HG03108 (cell line): ENCODE measurements around the gene NOL4L.
"Not testable (repeated sequence)": the region's sequence is repeated elsewhere in the genome, so short reads cannot be mapped to it uniquely, and the experiment has no call there.

ENCODE experiments used
- ATAC-seq: cut with Tn5 transposase; IDR thresholded peaks from one replicate; pipeline ENCODE4 v1.9.1; 2021; ENCODE audit warnings: moderate library complexity; ENCODE audit not compliant: unreplicated experiment

Gene NOL4L

DNA sequence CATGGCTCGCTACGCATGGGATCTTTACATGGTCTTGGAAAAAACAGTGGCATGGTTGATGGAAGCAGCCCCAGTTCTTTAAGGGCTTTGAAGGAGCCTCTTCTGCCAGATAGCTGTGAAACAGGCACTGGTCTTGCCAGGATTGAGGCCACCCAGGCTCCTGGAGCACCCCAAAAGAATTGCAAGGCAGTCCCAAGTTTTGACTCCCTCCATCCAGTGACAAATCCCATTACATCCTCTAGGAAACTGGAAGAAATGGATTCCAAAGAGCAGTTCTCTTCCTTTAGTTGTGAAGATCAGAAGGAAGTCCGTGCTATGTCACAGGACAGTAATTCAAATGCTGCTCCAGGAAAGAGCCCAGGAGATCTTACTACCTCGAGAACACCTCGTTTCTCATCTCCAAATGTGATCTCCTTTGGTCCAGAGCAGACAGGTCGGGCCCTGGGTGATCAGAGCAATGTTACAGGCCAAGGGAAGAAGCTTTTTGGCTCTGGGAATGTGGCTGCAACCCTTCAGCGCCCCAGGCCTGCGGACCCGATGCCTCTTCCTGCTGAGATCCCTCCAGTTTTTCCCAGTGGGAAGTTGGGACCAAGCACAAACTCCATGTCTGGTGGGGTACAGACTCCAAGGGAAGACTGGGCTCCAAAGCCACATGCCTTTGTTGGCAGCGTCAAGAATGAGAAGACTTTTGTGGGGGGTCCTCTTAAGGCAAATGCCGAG is 148.8 kb downstream of the NOL4L start:
- ATAC-seq, result no peak

DNA sequence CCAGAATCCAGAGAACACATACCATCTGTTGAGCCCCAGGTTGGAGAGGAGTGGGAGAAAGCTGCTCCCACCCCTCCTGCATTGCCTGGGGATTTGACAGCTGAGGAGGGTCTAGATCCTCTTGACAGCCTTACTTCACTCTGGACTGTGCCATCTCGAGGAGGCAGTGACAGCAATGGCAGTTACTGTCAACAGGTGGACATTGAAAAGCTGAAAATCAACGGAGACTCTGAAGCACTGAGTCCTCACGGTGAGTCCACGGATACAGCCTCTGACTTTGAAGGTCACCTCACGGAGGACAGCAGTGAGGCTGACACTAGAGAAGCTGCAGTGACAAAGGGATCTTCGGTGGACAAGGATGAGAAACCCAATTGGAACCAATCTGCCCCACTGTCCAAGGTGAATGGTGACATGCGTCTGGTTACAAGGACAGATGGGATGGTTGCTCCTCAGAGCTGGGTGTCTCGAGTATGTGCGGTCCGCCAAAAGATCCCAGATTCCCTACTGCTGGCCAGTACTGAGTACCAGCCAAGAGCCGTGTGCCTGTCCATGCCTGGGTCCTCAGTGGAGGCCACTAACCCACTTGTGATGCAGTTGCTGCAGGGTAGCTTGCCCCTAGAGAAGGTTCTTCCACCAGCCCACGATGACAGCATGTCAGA is 149.6 kb downstream of the NOL4L start:
- ATAC-seq, result no peak

DNA sequence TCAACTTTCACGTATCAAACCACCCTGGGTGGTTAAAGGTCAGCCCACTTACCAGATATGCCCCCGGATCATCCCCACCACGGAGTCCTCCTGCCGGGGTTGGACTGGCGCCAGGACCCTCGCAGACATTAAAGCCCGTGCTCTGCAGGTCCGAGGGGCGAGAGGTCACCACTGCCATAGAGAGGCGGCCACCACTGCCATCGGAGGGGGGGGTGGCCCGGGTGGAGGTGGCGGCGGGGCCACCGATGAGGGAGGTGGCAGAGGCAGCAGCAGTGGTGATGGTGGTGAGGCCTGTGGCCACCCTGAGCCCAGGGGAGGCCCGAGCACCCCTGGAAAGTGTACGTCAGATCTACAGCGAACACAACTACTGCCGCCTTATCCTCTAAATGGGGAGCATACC is 150.7 kb downstream of the NOL4L start:
- ATAC-seq, result no peak

- no peak for ATAC-seq
Observed at GRCh38 chr20:32433311-32434021, 151.7 kb downstream of the NOL4L start.

- ATAC-seq, result no peak
Observed at GRCh38 chr20:32432277-32432676, 152.9 kb downstream of the NOL4L start.

GRCh38 chr20:32431457-32431856 is 153.7 kb downstream of the NOL4L start:
- ATAC-seq, result no peak

- no peak for ATAC-seq
Observed at GRCh38 chr20:32429745-32430360, 155.3 kb downstream of the NOL4L start.

- no peak for ATAC-seq
Observed at GRCh38 chr20:32429343-32429742, 155.8 kb downstream of the NOL4L start.

DNA sequence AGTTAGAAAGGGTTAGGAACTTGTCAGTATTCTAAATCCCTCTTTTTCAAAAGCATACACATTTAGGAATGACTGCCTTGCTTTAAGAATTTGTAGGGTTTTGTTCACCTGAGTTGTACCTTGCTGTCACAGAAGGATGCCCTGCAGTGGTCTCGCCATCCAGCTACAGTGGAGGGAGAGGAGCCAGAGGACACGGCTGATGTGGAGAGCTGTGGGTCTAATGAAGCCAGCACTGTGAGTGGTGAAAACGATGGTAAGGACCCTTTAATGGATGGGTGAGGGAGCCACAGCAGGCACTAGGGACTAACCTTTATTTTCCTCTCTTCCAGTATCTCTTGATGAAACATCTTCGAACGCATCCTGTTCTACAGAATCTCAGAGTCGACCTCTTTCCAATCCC is 157.1 kb downstream of the NOL4L start:
- no peak for ATAC-seq

DNA sequence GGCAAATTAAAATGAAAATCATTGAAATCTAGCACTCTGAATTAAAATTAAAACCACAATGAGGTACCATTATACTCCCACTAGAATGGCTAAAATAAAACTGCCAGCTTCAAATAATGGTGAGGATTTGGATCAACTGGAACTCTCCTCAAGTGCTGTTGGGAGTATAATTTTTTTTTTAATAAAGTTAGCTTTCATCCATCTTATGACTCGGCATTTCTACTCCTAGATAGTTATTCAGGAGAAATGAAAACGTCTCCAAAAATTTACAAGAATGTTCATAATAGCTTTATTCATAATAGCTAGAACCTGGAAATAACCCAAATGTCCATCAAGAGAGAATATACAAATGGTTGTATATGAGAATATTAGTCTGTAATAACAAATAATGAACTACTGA is 163.8 kb downstream of the NOL4L start:
- ATAC-seq, result no peak

GRCh38 chr20:32418376-32418775 is 166.8 kb downstream of the NOL4L start:
- no peak for ATAC-seq

GRCh38 chr20:32416206-32416605 is 168.9 kb downstream of the NOL4L start:
- ATAC-seq, result no peak

GRCh38 chr20:32415494-32415893 is 169.6 kb downstream of the NOL4L start:
- ATAC-seq, result no peak

DNA sequence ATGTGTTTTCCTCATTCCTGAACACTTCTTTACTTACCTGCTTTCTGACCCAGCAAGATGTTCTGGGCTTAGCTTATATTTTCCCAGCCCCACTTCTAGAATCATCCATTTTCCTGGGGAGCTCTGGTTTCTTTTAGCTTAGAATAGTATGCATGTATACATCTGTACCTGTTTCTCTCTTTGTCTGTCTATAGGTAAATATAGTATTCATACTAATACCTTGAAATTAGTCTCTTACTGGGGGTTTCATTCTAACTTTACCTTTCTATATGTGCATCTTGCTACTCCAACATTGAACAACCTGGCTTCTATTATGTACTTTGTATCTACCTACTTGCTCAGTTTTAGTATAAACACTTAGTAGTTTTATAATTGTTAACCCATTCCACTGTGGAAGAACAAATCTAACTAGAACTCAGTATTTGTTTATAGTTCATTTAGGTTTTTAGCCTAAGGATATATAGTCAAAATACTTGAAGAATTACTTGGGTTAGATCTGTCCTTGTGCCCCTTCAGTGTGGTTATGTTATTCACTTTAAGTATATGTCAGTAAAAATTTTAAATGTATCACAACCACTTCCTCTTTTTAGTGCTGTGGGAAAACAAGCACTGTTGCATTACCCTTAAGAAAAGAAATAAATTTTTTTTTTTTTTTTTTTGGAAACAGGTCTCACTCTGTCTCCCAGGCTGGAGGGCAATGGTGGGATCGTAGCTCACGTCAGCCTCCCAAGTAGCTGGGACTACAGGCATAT is 173.0 kb downstream of the NOL4L start:
- ATAC-seq, result no peak

GRCh38 chr20:32407131-32407750 is 177.9 kb downstream of the NOL4L start:
- not testable (repeated sequence) for ATAC-seq

DNA sequence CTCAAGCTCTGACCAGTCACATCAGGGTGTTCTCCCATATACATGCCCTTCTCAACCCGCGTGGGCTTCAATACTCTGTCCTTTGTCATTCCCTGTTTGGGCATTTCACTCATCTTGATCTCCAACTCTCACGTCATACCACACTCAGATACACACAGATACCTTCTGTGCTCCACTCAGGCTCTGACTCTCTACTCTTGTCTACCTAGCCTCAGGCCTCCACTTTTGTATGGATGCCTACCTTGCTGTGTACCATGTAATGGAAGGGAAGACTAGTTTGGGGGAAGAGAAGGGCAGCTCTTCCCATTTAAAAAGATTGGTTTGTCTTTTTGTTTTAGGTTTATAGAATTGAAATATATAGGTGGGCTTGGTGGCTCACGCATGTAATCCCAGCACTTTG is 178.4 kb downstream of the NOL4L start:
- no peak for ATAC-seq

- ATAC-seq, result no peak
Observed at GRCh38 chr20:32404017-32404416, 181.1 kb downstream of the NOL4L start.

DNA sequence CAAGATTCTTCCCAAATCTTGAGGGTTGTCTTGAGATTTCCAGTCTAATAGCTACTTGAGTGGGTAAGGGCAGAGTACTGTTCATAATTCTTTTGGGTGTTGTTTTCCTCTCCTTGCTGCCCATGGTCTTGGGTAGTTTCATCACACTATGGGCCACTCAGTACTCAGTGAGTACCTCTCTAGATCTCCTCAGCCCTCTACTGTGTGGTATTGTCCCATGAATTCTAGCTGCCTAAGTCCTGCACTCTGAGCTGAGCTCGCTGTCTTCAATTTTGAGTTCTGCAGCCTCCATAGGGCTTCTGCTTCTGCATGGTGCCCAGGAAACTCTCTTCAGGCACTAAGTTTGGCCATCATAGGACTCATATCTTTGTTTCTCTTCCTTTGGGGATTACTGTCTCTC is 184.7 kb downstream of the NOL4L start:
- no peak for ATAC-seq

- ATAC-seq, result no peak
Observed at GRCh38 chr20:32397567-32398084, 187.5 kb downstream of the NOL4L start.

- no peak for ATAC-seq
Observed at GRCh38 chr20:32396646-32397160, 188.4 kb downstream of the NOL4L start.
